T-cell (primary cell): ENCODE results near the gene PAPSS2. TPM values are rescaled to one million over a fixed set of nuclear protein-coding genes. Genes with fewer than 3 reads are reported as not detected.
A peak's percentile ranks its signal among the peaks of the same experiment; 100 is the strongest.
"Not testable (repeated sequence)": the region's sequence is repeated elsewhere in the genome, so short reads cannot be mapped to it uniquely, and the experiment has no call there.

Experiments
- ATAC-seq, 4 experiments: fragments of 200-7000 bp in 3 of 4; fragments of 150-1000 bp in 1 of 4; cut with Tn5 transposase; replicated peaks in 1 of 4; 1 replicate in 3 of 4; 2 replicates in 1 of 4; pipeline ENCODE4 v1.10.0; 2021; ENCODE audit warnings: moderate library complexity in 3 of 4, mild to moderate bottlenecking in 2 of 4, moderate number of reproducible peaks in 1 of 4
- CTCF ChIA-PET, 2 donors: fragments of 300-600 bp; sonication (Branson Sonifier 250); formaldehyde crosslinking; loops; one replicate each; lab custom pipeline; 2022; ENCODE audit warnings: antibody characterized with exemption in 2 of 2; lab: Charles Lee
- POLR2A ChIA-PET, 2 donors: fragments of 300-600 bp; sonication (Branson Sonifier 250); formaldehyde crosslinking; loops; one replicate each; lab custom pipeline; 2022; ENCODE audit warnings: antibody characterized with exemption in 2 of 2; lab: Charles Lee
- DNase-seq, 35 experiments: peaks; one replicate each; pipeline versions ENCODE4 v3.0.0 to v3.0.0-alpha.2; 2013 to 2023
- H3K27ac ChIP-seq: one replicate; pipeline ENCODE4 v1.5.1; 2013; ENCODE audit warnings: low read length
- H3K27me3 ChIP-seq, 2 experiments: replicated peaks in 1 of 2; 1 replicate in 1 of 2; 2 replicates in 1 of 2; pipeline versions ENCODE4 v1.6.1 to v1.7.0; 2013; ENCODE audit warnings: low read length in 1 of 2, mixed read lengths in 1 of 2; ENCODE audit not compliant: control insufficient read depth in 2 of 2, insufficient read depth in 2 of 2; ENCODE audit errors: extremely low read depth in 1 of 2
- H3K36me3 ChIP-seq, 2 donors: 1 replicate in 1 of 2; 2 replicates in 1 of 2; pipeline versions ENCODE4 v1.6.1 to v1.7.0; 2013; ENCODE audit warnings: low read length in 1 of 2; ENCODE audit not compliant: control insufficient read depth in 2 of 2, insufficient read depth in 1 of 2; ENCODE audit errors: extremely low read depth in 1 of 2
- H3K4me1 ChIP-seq, 2 experiments: 1 replicate in 1 of 2; 2 replicates in 1 of 2; pipeline versions ENCODE4 v1.6.1 to v1.7.0; 2013; ENCODE audit warnings: low read length in 2 of 2, mixed read lengths in 1 of 2; ENCODE audit not compliant: insufficient read depth in 2 of 2, control insufficient read depth in 1 of 2; ENCODE audit errors: extremely low read depth in 1 of 2
- H3K4me3 ChIP-seq, 2 donors: 1 replicate in 1 of 2; 2 replicates in 1 of 2; pipeline versions ENCODE4 v1.5.1 to v1.7.0; 2013; ENCODE audit warnings: mild to moderate bottlenecking in 2 of 2, low read length in 1 of 2, moderate library complexity in 1 of 2; ENCODE audit not compliant: control insufficient read depth in 1 of 2; ENCODE audit errors: extremely low read depth in 1 of 2
- H3K9me3 ChIP-seq: 2 replicates; pipeline ENCODE4 v1.7.0; 2013
- H3K27ac Mint-ChIP-seq, 2 donors: one replicate each; pipeline ENCODE4 v1.8.0; 2020 to 2021; ENCODE audit warnings: mild to moderate bottlenecking in 2 of 2, mixed read lengths in 2 of 2
- H3K27me3 Mint-ChIP-seq, 2 donors: one replicate each; pipeline ENCODE4 v1.8.0; 2021 to 2022; ENCODE audit warnings: mixed read lengths in 2 of 2
- H3K36me3 Mint-ChIP-seq: one replicate; pipeline ENCODE4 v1.8.0; 2021; ENCODE audit warnings: mixed read lengths
- H3K4me1 Mint-ChIP-seq, 3 donors: one replicate each; pipeline ENCODE4 v1.8.0; 2020 to 2022; ENCODE audit warnings: mixed read lengths in 3 of 3, mild to moderate bottlenecking in 1 of 3
- H3K4me3 Mint-ChIP-seq, 3 donors: one replicate each; pipeline ENCODE4 v1.8.0; 2020 to 2022; ENCODE audit warnings: mild to moderate bottlenecking in 3 of 3, mixed read lengths in 3 of 3, moderate library complexity in 3 of 3
- H3K9me3 Mint-ChIP-seq, 3 donors: one replicate each; pipeline ENCODE4 v1.8.0; 2020 to 2022; ENCODE audit warnings: mixed read lengths in 3 of 3
- WGBS: methylation state at CpG from one replicate; pipeline ENCODE4 v1.1.5; 2013; ENCODE audit warnings: missing lambda C conversion rate; ENCODE audit not compliant: insufficient coverage; 5-methylcytosine and 5-hydroxymethylcytosine counted together
- total RNA-seq, 35 experiments: library from RNA in 6 of 35; stranded (reverse) in 6 of 35; fragments of 120-200 nt in 1 of 35; gene quantifications; one replicate each; pipeline versions ENCODE4 v1.2.1 to v1.2.4 and lab custom pipeline; 2013 to 2026

The PAPSS2 gene
- total RNA-seq, 5 donors from 2014 or later (not counting 1 experiment from before 2014, with no cell fraction given), result 0.35 to 1.8 (median 0.61) TPM; not detected in 2

DNA sequence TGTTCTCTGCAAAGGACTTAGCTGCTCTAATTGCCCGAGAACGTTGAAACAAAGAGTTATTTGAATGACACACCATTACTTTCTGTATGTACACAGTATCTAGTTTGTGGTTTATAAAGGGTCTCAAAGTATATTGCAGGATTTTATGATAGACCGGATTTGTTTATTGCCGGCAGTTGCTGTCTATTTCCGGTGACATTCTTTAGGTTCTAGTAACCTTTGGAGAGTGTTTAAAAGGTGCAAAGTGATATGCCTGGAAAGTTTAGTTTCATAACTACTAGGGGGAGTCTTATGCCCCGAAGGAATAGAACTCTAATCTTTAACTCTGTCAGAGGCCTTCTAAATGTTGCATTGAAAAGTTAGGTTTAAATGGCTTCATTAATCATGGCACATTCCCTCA, 63.8 kb downstream of the PAPSS2 start:
- Histone ChIP-seq H3K36me3 (no peaks in the 10 kb centered on the region), H3K9me3 (no peaks in the 10 kb centered on the region), H3K27me3 (no peaks in the 10 kb centered on the region), H3K27ac (no peak overlapping the region), H3K4me3 (no peak overlapping the region), H3K4me1 (no peaks in the 10 kb centered on the region)
- H3K27ac Mint-ChIP-seq, result no peak overlapping the region
- ChIA-PET CTCF (no interaction called here), POLR2A (no interaction called here)
- ATAC-seq (no peak), DNase-seq (no peak)
- no peaks in the 10 kb centered on the region for H3K9me3 Mint-ChIP-seq
- peaks cover 0 to 5% (median 2%) of the 10 kb centered on the region in 3 donors for H3K4me1 Mint-ChIP-seq
- H3K36me3 Mint-ChIP-seq, result no peaks in the 10 kb centered on the region
- no peak overlapping the region for H3K4me3 Mint-ChIP-seq
- H3K27me3 Mint-ChIP-seq, result peaks cover 7 to 14% of the 10 kb centered on the region in 2 donors
- WGBS, result 50% methylated on average over 3 of the region's 6 CpGs

DNA sequence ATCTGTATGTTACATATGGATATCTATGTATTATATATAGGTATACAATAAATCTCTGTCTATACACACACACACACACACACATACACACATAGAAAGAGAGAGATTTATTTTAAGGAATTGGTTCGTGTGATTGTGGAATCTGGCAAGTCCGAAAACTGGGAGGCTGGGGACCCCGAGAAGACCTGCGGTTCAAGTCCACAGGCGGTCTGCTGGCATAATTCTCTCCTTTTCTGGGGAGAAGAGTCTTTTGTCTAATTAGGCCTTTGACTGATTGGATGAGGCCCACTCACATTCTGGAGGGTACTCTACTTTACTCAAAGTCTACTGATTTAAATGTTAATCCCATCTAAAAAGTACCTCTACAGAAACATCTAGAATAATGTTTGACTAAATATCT, 65.1 kb downstream of the PAPSS2 start:
- H3K4me3 Mint-ChIP-seq, result no peak overlapping the region
- DNase-seq (no peak), ATAC-seq (no peak)
- no peaks in the 10 kb centered on the region for H3K36me3 ChIP-seq
- WGBS, result no CpG with 5 or more reads among the region's 5 CpGs
- no peaks in the 10 kb centered on the region for H3K9me3 Mint-ChIP-seq
- H3K27me3 ChIP-seq, result no peaks in the 10 kb centered on the region
- H3K4me1 Mint-ChIP-seq, result peaks cover 0 to 5% (median 2%) of the 10 kb centered on the region in 3 donors
- no peak overlapping the region for H3K27ac Mint-ChIP-seq
- peaks cover 7 to 14% of the 10 kb centered on the region in 2 donors for H3K27me3 Mint-ChIP-seq
- CTCF ChIA-PET, result no interaction called here
- no peaks in the 10 kb centered on the region for H3K36me3 Mint-ChIP-seq
- H3K4me1 ChIP-seq, result no peaks in the 10 kb centered on the region
- H3K4me3 ChIP-seq, result no peak overlapping the region
- H3K9me3 ChIP-seq, result no peaks in the 10 kb centered on the region
- H3K27ac ChIP-seq, result no peak overlapping the region
- POLR2A ChIA-PET, result no interaction called here

DNA sequence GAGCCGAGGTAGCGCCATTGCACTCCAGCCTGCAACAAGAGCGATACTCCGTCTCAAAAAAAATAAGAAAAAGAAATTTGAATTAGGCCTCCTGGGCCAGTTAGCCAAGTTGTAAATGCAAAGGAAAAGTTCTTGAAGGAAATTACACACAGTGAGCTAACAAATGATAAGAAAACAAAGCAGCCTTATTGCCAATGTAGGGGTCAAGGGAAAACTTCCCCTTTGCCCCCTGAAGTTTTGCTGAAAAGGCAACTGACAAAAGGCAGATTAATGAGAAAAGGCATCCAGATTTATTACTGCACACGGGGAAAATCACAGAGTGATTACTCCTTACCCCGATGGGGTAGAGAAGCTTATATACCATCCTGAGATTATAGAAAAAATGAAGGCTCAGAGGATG, 70.3 kb downstream of the PAPSS2 start:
- H3K36me3 ChIP-seq, result no peaks in the 10 kb centered on the region
- no peaks in the 10 kb centered on the region for H3K9me3 ChIP-seq
- Mint-ChIP-seq H3K27me3 (peaks cover 14 to 16% of the 10 kb centered on the region in 2 donors), H3K4me1 (no peaks in the 10 kb centered on the region), H3K27ac (no peak overlapping the region), H3K36me3 (no peaks in the 10 kb centered on the region), H3K9me3 (no peaks in the 10 kb centered on the region), H3K4me3 (no peak overlapping the region)
- peaks cover 0 to 4% of the 10 kb centered on the region in 2 experiments for H3K27me3 ChIP-seq
- POLR2A ChIA-PET, result interaction anchor here in 1 of 2 donors (0.6 kb wide), 1 partner anchor 17 kb away, joined by 6 read pairs; no protein-coding TSS in a partner anchor
- CTCF ChIA-PET, result no interaction called here
- DNase-seq, result no peak
- no peak for ATAC-seq
- no peak overlapping the region for H3K4me3 ChIP-seq
- H3K27ac ChIP-seq, result no peak overlapping the region
- WGBS, result 81% methylated on average over 4 of the region's 6 CpGs
- H3K4me1 ChIP-seq, result no peaks in the 10 kb centered on the region

DNA sequence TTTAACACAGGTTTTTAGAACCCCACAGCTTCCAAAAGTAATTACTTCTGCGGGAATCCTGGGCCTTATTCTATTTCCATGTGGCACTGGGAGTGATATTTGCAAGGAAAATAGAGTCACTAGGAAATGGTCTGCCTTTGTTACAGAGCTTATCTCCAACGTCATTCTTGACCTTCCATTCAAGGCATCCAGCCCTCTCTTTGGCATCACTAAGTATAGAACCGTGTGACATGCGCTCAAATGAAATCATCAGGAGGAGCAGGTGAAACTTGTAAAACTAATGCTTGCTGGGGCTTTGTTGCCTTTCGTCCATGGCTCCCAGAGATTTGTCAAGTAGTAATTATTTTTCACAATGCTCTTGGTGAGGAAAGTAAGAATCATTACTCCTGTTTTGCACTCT, 73.4 kb downstream of the PAPSS2 start:
- ChIA-PET CTCF (interaction anchor here in 1 of 2 donors (1.1 kb wide), 1 partner anchor 18 kb away, joined by 3 read pairs; no protein-coding TSS in a partner anchor), POLR2A (interaction anchor here in 1 of 2 donors (0.6 kb wide), 1 partner anchor 486 kb away, joined by 3 read pairs; no protein-coding TSS in a partner anchor)
- Histone ChIP-seq H3K36me3 (no peaks in the 10 kb centered on the region), H3K9me3 (no peaks in the 10 kb centered on the region), H3K4me1 (no peaks in the 10 kb centered on the region), H3K27ac (no peak overlapping the region), H3K27me3 (peaks cover 0 to 13% of the 10 kb centered on the region in 2 experiments), H3K4me3 (no peak overlapping the region)
- 80% methylated on average over 1 of the region's 5 CpGs for WGBS
- ATAC-seq, result no peak
- Mint-ChIP-seq H3K36me3 (no peaks in the 10 kb centered on the region), H3K27me3 (peaks cover 23 to 30% of the 10 kb centered on the region in 2 donors), H3K4me3 (no peak overlapping the region), H3K4me1 (no peaks in the 10 kb centered on the region), H3K9me3 (no peaks in the 10 kb centered on the region), H3K27ac (no peak overlapping the region)
- DNase-seq, result no peak

DNA sequence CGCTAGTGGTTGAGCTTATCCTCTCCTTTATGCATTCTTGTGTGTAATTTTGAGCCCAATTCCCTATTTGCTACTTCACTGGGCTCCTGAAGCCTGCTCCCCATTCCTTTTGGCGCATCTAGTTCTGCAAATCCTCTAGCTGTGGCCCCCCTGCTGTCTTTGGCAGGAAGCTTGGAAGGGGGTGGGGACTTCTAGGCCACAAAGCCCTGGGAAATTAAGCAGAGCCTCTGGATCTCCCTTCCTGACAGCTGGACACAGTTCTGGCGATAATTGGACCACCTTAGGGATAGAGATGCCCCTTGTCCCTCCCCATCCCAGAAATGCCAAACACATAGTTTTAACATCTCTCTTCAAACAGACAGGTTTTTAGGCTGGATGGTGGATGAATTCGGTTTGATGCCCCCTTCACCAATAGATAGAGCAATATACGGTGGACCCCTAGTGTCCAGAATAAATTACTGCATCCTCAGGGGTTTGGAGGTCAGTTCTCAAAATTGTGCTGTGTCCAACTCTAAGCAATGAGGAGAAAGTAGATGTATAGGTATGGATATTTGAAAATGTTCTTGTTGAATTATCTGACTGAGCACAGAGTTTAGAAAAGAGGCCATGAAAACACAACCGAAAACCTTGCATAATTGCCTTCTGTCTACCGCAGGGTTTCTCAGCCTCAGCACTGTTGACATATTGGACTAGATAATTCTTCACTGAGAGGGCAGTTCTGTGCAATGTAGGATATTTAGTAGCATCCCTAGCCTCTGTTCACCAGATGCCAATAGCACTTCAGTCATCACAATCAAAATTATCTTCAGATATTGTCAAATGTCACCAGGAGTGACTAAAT, 75.5 kb downstream of the PAPSS2 start:
- DNase-seq, result peak in 1 of 35 experiments; percentile 22

DNA sequence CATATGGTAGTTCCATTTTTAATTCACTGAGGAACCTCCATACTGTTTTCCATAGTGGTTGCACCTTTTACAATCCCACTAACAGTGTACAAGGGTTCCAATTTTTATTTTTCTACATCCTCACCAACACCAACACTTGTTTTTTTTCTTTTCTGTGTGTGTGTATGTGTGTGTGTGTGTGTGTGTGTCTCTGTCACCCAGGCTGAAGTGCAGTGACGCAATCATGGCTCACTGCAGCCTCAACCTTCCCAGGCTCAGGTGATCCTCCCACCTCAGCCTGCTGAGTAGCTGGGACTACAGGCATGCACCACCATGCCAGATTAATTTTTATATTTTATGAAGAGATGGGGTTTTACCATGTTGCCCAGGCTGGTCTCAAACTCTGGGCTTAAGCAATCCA, 78.6 kb downstream of the PAPSS2 start:
- H3K36me3 Mint-ChIP-seq, H3K9me3 Mint-ChIP-seq, H3K4me1 Mint-ChIP-seq, ATAC-seq, DNase-seq, H3K4me3 ChIP-seq, H3K4me3 Mint-ChIP-seq, H3K9me3 ChIP-seq, POLR2A ChIA-PET, CTCF ChIA-PET, H3K4me1 ChIP-seq, H3K27ac Mint-ChIP-seq, H3K36me3 ChIP-seq, H3K27ac ChIP-seq: not testable (repeated sequence)
- peaks cover 0 to 15% of the 10 kb centered on the region in 2 experiments for H3K27me3 ChIP-seq
- WGBS, result no CpG with 5 or more reads among the region's 1 CpG
- H3K27me3 Mint-ChIP-seq, result peaks cover 29 to 35% of the 10 kb centered on the region in 2 donors

More for the DNA sequence above, 75.5 kb downstream of the PAPSS2 start:
- no peaks in the 10 kb centered on the region for H3K36me3 ChIP-seq
- no peak overlapping the region for H3K4me3 ChIP-seq
- POLR2A ChIA-PET, result no interaction called here
- H3K27me3 ChIP-seq, result peaks cover 0 to 17% of the 10 kb centered on the region in 2 experiments
- Mint-ChIP-seq H3K4me3 (no peak overlapping the region), H3K9me3 (no peaks in the 10 kb centered on the region), H3K36me3 (no peaks in the 10 kb centered on the region), H3K27me3 (peaks cover 29 to 35% of the 10 kb centered on the region in 2 donors), H3K27ac (no peak overlapping the region), H3K4me1 (no peaks in the 10 kb centered on the region)
- no peaks in the 10 kb centered on the region for H3K4me1 ChIP-seq
- no peak overlapping the region for H3K27ac ChIP-seq
- WGBS, result no CpG with 5 or more reads among the region's 7 CpGs
- CTCF ChIA-PET, result interaction anchor here (0.6 to 0.7 kb wide), 3 partner anchors 84 to 1508 kb away, joined by 5 to 8 read pairs (median 7); no protein-coding TSS in a partner anchor
- ATAC-seq, result no peak
- no peaks in the 10 kb centered on the region for H3K9me3 ChIP-seq
